ENCODE data around the gene SLC24A1.

Gene SLC24A1

DNA sequence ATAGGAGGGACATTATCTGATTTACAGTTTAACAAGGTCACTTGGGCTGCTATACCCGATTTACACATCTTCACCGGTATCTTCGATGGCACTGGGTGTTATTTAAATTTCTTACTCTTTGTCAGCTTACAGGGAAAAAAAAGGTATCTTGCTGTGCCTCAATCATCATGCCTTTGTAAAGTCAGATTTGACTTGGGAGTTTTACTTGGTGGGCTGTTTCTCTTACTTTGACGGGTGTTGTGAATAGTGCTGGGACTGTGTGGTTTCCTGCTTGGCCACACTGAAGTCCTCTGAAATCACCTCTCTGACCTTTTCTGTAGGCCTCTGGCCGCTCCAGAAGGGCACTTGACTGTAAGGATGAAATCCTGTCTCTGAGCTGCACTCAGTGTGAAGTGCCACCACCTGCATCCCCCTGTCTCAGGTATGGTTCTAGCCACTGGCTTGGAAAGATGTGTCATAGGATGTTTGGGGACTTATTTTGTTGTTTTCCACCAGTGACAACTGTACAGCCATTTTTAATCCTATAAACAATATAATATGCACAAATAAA is 3.1 kb upstream of the SLC24A1 start:
- no peak for DNase-seq (ENCODE audit: low read depth)

DNA sequence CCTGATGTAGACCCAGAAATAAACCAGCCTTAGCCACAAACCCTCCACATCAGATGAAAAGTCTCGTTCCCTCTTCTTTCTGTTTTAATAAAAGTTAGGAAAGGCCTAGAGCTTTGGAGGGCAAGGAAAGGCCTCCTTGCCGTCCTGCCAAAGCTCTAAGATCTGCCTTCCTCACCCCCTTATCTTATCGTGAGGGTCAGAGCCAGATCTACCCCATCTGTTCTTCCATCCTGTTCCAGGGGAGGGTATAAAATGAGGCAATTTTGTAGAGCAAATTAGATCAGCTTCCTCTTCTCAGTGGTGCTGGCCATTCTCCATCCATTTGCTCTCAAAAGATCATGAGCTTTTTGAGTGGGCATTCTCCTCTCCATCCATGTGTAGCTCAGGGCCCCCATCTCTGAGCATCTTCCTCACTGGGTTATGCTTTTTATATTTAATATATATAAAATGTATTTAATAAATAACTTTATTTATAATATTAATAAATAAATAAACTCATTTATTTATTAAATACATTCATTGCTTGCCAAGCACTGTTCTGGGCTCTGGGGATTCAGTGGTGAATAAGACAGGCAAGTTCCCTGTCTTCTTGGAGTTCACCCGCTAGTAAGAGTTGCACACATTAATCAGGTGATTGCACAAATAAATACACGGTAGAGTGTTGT is 2.0 kb upstream of the SLC24A1 start:
- DNase-seq (ENCODE audit: low read depth) = peak; percentile 54

DNA sequence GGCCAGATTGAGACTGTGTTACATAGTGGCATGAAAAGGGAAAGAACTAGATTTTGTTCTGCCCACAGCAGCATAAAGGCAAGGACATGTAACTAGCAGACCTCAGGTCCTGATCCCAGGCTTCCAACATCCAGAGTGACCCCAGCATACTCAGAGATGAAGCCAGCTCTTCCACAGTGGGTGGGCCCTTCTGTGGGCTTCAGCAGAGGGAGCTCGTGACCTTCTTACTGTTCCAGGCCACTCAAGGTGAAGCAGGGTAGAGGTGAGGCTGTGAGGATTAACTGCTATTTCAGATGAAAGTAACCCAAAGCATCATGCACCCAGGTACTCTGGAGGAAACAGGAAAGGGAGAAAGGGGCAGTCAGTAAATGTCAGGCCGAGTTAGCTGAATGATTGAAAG is 905 bp upstream of the SLC24A1 start:
- DNase-seq (ENCODE audit: low read depth) = no peak

DNA sequence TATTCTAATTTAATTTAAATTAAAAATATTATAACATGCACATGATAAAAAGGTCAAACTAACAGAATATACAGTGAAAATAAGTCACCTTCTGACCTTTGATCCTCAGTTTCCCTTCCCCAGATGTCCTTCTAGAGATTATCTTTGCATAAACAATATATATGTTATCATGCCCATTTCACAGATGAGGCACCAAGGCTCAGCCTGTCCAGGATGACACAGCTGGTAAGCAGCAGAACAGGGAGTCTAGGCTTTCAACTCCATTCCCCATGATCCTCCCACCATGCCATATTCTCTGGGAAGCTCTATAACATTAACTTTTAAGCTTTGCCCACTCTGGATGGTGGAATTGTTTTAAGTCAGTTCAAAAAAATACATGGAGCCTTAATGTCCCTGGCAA is 1.4 kb downstream of the SLC24A1 start:
- DNase-seq (ENCODE audit: low read depth) = no peak

DNA sequence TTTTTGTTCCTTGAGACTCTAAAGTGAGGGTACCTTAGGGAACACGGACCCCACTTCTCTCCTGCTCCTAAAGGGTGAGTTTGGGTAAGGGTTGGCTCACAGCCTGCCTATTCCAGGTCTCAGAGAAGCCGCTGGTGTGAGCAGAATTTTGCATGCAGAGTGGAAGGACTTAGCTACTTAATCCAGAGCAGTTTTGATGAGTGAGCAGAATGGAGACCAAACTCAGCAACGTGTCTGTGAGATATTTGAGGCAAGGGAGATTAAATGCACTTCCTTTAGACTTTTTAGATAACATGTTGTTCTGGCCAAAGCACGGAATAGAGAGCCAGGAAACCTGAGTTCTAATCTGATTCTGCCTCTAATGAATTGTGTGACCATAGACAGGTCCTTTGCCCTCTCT is 5.1 kb downstream of the SLC24A1 start:
- no peak for DNase-seq (ENCODE audit: low read depth)

DNA sequence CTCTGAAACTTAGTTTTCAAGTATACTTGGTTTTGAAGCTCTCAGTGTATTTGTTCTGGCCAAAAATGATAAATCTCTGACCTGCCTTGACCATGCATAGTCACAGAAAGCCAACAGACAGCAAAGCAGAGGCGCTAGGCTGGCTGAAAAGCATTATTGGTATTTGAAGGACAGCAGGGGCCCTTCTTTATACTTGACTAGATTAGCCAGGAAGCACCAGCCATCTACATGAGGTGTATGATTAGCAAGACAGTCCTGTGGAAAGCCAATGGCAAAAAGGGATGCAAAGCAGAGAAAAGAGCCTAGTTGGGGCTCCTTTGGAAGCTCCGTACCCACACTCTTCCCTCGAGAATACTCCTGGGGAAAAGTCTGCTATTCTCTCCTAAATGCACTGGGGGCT is 7.8 kb downstream of the SLC24A1 start:
- DNase-seq (ENCODE audit: low read depth) = no peak

DNA sequence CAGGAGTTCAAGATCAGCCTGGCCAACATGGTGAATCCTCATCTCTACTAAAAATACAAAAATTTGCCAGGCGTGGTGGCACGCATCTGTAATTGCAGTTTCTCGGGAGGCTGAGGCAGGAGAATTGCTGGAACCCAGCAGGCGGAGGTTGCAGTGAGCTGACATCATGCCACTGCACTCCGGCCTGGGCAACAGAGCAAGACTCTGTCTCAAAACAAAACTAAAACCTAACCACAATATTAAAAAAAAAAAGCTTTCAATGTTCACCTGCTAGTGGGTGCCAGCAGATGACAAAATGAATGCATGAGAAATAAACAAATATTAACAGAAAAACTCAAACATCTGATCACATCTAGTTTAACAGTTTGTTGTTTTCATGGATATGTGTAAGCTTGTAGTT is 9.0 kb downstream of the SLC24A1 start:
- DNase-seq (ENCODE audit: low read depth) = no peak

DNA sequence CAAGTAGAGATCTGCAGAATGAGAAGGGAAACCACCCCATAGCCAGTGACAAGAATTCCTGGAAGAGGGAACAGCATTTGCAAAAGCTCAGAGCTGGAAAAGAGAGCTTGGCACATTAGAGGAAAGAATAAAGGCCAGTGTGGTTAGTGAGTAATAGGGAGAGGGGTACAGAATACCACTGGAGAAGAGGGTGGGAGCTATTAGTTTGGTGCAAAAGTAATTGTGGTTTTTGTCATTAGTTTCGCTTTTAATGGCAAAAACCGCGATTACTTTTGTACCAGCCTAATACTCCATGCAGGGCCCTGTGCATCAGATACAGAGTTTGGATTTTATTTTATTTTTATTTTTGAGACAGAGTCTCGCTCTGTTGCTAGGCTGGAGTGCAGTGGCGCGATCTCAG is 9.8 kb downstream of the SLC24A1 start:
- DNase-seq (ENCODE audit: low read depth) = no peak

DNA sequence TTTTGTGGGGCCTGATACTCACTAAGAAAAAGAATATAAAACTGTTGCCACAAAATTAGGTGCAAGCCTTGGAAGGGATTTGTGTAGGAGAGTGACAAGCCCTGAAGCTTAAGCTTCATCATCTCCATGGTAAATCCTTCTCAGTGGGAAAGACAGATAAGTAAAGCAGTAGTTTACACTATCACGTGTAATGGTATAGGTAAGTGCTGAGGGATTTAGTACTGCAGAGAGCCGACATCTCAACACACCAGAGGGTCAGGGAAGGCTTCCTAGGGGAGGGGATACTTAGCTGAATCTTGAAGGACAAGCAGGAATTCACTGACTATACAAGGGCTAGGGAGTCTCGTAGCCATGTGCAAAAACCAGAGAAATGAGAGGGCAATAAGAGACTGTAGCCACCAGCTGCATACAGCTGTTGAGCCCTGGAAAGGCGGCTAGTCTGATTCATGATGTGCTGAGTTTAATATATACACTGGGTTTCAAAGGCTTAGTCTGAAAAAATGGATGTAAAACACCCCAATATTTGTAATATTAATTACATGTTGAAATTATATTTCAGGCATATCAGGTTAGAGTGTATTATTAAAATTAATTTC is 11.1 kb downstream of the SLC24A1 start:
- no peak for DNase-seq (ENCODE audit: low read depth)

DNA sequence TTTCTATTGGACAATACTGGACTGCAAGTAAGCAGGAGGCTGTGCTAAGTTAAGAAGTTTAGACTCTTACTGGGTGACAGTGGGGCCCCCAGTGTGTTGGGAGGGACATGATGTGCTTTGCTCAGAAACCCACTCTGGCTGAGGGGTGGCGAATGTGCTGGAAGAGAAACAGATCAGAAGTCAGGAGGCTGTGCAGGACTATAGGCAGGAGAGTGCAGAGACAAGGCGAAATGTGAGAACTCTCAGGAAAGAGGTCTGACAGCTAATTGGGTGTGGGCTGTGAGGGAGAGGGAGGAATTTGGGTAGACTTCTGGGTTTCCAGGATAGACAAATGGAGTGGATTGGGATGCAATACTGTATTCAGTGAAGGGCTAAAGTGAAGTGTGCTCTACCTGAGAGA is 12.0 kb downstream of the SLC24A1 start:
- DNase-seq (ENCODE audit: low read depth) = no peak

DNA sequence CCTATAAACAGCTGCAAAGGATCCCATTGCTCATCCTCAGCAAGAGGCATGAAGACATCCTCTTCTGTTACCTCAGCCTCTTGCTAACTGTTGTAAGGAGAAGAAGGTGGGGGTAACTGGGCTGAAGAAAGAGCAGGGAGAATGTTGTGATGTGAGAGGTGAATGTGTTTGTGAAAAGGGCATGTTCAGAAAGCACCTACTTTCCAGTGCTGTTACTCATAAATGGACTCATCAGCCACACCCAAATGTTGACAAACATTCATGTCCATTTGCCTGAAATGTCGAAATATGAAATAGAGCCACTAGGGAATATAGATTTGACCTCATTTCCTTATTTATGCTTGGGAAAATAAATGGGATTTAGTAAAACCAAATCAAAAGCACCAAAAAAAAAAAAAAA is 12.6 kb downstream of the SLC24A1 start:
- DNase-seq (ENCODE audit: low read depth) = no peak

DNA sequence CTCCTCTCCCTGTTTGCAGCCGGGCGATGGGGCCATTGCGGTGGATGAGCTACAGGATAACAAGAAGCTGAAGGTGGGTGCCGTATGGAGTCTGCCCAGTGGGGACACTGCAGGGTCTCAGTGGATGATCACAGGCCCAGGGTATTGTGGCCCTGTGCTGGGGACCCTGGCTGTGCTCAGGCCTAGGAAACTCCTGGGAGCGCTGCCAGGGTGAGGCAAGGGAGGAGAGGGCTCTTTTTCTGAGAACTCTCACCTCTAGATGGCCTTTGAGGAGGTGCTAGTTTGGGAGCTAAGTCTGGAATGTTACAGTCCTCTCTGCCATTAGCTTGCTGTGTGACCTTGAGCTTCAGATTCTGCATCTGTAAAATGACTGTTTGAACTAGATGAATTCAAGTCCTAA is 16.4 kb downstream of the SLC24A1 start:
- no peak for DNase-seq (ENCODE audit: low read depth)

DNA sequence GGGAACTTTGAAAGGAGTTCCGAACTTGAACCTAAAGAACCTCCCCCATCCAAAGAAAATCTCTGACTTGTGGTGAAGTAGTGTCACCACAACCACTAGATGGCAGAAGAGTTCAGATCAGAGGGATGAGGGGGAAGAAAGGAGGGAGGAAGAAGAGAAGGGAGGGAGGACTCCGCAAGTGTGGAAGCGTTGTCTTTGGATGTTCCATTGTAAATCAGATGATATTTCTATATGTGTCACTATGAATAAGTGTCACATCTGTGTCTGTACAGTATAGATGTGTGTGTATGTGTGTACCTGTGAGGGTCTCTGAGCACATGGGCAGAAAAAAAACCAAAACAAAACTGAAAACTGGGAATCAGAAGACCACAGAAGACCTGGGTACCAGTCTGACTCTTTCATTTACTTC is 16.9 kb downstream of the SLC24A1 start:
- peak; percentile 37 for DNase-seq (ENCODE audit: low read depth)

DNA sequence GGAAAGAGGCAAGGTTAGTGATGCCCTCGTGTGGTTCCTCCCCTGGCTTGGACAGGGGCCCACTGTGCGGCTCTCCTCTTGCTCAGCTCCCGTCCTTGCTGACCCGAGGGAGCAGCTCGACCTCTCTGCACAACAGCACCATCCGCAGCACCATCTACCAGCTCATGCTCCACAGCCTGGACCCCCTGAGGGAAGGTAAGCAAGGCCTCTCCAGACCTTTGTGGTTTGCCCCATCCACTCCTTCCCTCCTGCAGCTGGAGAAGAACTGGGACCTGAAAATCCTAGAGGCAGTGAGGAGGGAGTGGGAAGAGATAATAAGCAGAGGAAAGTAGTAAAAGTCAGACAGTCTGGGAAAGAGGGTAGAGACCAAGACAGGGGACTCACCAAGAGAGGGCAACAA is 17.8 kb downstream of the SLC24A1 start:
- no peak for DNase-seq (ENCODE audit: low read depth)

DNA sequence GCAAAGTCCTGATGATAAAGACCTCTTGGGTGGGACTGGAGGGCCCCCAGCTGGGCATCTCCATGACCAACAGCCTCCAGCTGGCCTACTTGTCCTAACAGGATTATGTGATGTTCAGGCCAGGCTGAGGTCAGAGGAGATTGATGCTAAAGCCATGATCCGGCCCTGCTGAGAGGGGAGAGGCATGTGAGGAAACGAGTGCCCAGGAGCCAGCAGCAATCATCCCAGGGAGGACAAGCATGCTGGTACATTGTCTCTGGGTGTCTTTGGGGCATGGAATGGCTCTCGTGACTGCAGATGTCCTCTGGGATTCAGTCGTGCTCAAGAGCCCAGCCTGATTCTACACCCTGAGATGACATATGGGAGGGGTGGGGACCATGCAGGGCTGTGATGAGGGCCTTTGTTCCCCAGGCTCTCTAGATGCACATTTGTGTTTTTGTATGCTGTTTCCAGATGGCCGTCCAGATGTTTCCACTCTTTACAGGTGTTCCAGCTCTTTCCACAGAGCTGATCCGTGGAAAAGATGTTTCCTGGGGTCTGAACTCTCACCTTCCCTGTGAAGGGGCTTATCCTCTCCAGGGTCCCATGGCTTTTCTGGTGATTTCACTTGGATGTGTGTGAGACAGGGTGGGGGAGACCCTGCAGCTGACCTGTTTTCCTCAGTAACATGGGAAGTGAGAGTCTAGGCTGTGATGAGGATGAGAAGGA is 20.2 kb downstream of the SLC24A1 start:
- DNase-seq (ENCODE audit: low read depth) = no peak

DNA sequence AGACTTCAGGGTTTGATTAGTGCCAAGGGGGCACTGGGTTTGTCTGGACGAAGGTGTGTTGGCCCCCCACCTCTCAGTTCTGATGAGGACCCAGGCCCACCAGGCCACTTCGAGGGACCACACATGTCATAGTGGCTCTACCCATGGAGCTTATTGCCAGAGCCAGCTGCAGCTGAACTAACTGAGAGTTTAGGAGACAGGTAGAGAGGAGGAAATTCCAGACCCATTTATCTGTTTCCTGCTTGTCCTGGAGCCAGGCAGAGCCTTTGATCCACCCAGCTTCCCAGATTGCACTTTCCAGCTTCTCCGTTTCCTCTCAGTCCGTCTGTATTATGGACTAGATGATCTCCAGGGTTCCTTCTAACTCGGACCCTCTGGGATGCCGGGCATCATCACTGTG is 20.9 kb downstream of the SLC24A1 start:
- DNase-seq (ENCODE audit: low read depth) = no peak

DNA sequence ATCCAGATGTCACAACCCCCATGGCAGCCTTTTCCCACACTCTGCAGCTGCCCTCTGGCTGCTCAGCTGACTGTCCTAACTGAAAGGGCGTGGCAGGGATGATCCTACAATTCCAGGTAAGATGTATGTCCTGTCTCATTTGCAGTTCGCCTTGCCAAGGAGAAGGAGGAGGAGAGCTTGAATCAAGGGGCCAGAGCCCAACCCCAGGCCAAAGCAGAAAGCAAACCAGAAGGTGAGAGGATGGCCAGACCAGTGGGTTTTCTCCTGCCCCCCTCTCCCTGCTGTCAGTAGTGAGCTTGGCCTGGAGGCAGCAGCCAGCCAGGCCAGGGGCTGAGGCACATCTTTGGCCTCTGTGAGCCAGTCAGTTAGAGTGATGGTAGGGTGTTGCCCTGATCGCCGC is 22.5 kb downstream of the SLC24A1 start:
- DNase-seq (ENCODE audit: low read depth) = no peak

DNA sequence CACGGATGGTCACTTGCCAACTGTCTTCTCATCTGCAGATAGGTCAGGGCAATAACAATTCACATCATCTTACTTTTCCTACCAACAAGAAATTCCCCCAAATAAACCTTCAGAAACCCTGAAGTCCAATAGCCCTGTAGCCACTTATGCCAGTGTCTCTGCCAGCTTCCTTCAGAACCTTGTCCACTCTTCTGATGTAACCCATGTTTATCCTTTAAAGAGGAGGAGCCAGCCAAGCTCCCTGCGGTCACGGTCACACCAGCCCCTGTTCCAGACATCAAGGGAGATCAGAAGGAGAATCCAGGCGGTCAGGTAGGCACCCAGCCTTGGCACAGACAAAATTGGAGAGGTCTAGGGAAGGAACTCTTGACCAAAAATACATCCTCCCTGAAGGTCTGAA is 23.7 kb downstream of the SLC24A1 start:
- DNase-seq (ENCODE audit: low read depth) = no peak

DNA sequence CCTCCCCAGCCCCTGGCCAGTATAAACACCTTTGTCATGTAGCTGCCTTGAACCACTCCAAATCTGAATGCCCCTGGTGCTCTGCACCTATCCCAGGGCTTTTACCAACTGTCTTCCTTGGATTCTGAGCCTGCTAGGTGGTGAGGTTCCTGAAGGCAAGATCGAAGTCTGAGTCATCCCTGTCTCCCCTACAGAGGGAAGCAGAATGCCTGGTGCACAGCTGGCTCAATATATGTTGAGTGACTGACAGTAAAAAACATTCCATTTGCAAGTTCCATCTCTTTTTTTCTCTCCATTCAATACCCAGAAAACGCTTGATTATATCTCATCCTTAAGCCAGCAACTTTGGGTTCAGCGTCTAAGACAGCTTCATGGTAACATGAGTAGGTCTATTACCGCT is 24.7 kb downstream of the SLC24A1 start:
- DNase-seq (ENCODE audit: low read depth) = no peak

DNA sequence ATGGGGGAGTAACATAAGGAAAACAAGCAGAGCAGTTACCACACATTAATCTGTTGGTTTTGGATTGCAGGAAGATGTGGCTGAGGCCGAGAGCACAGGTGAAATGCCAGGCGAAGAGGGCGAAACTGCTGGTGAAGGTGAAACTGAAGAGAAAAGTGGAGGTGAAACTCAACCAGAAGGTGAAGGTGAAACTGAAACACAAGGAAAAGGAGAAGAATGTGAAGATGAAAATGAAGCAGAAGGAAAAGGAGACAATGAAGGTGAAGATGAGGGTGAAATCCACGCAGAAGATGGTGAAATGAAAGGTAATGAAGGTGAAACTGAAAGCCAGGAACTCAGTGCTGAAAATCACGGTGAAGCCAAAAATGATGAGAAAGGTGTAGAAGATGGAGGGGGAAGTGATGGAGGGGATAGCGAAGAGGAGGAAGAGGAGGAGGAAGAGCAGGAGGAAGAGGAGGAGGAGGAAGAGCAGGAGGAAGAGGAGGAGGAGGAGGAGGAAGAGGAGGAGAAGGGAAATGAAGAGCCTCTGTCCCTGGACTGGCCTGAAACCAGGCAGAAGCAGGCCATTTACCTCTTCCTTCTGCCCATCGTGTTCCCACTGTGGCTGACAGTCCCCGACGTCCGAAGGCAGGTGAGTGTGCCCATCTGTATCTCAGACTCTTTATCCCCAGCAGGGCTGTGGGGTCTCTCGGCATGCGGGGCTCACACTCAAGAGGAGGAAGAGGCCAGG is 28.7 kb downstream of the SLC24A1 start:
- DNase-seq (ENCODE audit: low read depth) = no peak

DNA sequence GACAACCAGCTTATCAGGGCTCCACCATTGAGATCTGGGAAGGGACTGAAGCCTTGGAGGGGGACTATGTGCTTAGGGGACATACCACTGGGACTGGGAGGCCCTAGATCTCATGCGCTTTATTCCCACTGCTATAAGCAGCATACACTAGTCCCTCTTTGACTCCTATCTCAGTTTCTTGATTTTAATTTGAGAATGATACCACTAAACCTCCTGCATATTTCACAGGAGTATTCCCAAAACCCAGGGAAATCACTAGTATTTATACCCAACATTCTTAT is 29.2 kb downstream of the SLC24A1 start:
- DNase-seq (ENCODE audit: low read depth) = no peak

DNA sequence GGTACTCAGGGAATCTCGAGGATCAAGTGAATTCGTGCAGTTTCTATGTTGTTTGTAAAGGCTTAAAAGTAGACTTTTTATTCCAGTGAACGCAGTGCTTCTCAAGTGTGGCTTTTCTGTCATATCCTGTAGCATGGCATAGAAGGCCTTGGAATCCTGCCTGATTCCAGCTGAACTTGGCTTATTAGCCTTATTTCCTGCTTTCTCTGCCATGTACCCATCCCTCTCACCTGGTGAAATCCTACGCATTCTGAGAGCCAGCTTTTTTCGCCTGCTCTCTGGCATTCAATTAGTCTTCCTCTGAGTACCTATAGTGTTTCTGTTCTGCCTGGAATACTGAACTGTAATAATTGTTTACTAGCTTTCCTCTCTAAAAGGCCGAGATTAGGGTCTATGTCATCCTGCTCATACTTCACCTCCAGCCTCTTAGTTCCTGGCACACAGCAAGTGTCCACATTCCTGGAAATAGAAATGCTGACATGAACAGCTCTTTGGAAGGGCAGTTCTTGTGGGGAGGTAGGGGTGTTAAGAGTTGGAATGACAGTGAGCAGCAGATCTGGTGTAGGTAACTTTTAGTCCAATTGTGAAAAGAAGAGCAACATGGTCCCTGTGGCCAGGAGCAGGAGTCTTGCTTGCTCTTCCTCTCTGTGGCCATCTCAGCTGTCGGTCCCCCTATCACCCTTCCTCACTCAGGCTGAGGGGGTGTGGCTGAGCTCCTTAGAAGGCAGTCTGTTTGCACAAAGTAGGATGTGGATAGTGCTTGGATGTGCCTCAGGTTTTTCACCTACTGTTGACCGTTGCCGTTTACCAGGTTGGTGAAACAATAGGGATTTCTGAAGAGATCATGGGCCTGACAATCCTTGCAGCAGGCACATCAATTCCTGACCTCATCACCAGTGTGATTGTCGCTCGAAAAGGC is 30.4 kb downstream of the SLC24A1 start:
- no peak for DNase-seq (ENCODE audit: low read depth)
